Measurements from ENCODE around the gene NUDT15. TPM values are rescaled to one million over a fixed set of nuclear protein-coding genes. Genes with fewer than 3 reads are reported as not detected.

The NUDT15 gene
- total RNA-seq, 2 donors from 2014 or later, result 11.7 to 26.9 TPM

DNA sequence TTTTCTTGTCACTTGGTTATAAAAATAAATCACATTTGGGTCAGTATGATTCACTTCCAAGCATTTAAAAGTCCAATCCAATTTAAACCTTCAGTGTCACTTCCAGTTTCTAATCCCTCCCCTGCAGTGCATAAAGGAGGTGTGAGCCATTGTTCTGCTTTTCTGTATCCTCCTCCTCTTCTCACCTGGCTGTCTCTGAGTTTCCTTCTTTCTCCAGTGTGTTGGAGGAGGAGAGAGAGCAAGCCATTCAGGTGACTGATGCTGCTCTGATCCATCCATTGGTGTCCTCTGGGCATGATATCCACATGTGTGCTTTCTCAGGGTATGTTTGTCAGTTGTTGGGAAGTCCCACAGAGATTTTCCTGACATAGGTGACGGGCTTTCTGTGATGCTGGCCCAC lies 1.2 kb downstream of the NUDT15 start:
- Histone ChIP-seq H3K4me3 (no peak overlapping the region), H3K27ac (peak overlapping the region; percentile 96), H3K4me1 (replicated peaks) (no peaks in the 10 kb centered on the region), H3K27me3 (replicated peaks; ENCODE audit: insufficient read depth) (no peaks in the 10 kb centered on the region), H3K9me3 (no peaks in the 10 kb centered on the region), H3K36me3 (no peaks in the 10 kb centered on the region)
- WGBS, result 73% methylated on average over 1 of the region's 1 CpG
- DNase-seq (ENCODE audit: low spot score), result no peak
- intact Hi-C loops (cut with DNase I), result loop anchor here (5.0 kb wide), 2 partner anchors 194 to 264 kb away; partner anchors contain the start of genes ITM2B and RB1
- no peak for TF ChIP-seq POLR2AphosphoS5 (IDR thresholded peaks at IDR 0.05)
- TF ChIP-seq, protein P1, sequence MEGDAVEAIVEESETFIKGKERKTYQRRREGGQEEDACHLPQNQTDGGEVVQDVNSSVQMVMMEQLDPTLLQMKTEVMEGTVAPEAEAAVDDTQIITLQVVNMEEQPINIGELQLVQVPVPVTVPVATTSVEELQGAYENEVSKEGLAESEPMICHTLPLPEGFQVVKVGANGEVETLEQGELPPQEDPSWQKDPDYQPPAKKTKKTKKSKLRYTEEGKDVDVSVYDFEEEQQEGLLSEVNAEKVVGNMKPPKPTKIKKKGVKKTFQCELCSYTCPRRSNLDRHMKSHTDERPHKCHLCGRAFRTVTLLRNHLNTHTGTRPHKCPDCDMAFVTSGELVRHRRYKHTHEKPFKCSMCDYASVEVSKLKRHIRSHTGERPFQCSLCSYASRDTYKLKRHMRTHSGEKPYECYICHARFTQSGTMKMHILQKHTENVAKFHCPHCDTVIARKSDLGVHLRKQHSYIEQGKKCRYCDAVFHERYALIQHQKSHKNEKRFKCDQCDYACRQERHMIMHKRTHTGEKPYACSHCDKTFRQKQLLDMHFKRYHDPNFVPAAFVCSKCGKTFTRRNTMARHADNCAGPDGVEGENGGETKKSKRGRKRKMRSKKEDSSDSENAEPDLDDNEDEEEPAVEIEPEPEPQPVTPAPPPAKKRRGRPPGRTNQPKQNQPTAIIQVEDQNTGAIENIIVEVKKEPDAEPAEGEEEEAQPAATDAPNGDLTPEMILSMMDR (IDR thresholded peaks at IDR 0.05), result no peak
- TF ChIP-seq POLR2A (IDR thresholded peaks at IDR 0.05), result no peak

DNA sequence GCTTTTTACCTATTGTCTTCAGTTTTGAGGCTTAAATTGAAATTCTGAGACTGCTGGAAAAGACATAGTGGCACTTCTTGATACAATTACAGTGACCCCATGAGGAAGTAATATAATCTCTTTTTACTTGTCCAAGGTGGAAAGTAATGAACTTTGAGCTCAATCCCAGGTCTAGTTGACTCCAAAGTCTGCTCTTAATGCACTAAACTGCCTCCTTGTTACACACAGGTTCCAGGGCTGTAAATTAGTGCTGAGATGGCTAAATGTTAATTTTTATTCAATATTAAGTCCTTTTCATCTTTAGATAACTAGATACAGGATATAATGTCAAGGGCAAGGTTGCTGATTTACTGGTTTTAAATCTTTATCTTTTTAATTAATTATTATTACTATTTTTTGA lies 2.5 kb downstream of the NUDT15 start:
- no peak for DNase-seq (ENCODE audit: low spot score)
- H3K4me1 ChIP-seq (replicated peaks), result no peaks in the 10 kb centered on the region
- H3K9me3 ChIP-seq, result no peaks in the 10 kb centered on the region
- no peaks in the 10 kb centered on the region for H3K27me3 ChIP-seq (replicated peaks; ENCODE audit: insufficient read depth)
- intact Hi-C loops (cut with DNase I), result no loop called here
- no peak overlapping the region for H3K4me3 ChIP-seq
- H3K36me3 ChIP-seq, result no peaks in the 10 kb centered on the region
- TF ChIP-seq POLR2A (IDR thresholded peaks at IDR 0.05) (no peak), POLR2AphosphoS5 (IDR thresholded peaks at IDR 0.05) (no peak)
- TF ChIP-seq, protein P1 (IDR thresholded peaks at IDR 0.05), result no peak
- H3K27ac ChIP-seq, result no peak overlapping the region

DNA sequence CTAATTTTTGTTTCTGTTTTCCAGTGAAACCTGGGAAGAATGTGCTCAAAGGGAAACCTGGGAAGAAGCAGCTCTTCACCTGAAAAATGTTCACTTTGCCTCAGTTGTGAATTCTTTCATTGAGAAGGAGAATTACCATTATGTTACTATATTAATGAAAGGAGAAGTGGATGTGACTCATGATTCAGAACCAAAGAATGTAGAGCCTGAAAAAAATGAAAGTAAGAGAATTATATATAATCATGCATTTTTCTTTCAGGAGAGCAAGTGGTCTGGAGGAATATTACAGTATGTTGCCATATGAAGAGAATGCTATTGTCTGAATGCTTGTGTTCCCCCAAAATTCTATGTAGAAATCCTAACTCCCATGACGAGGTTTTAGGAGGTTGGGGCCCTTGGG lies 3.4 kb downstream of the NUDT15 start:
- Histone ChIP-seq H3K27me3 (replicated peaks; ENCODE audit: insufficient read depth) (no peaks in the 10 kb centered on the region), H3K4me1 (replicated peaks) (no peaks in the 10 kb centered on the region), H3K9me3 (no peaks in the 10 kb centered on the region), H3K36me3 (no peaks in the 10 kb centered on the region), H3K27ac (no peak overlapping the region), H3K4me3 (no peak overlapping the region)
- no peak for DNase-seq (ENCODE audit: low spot score)
- 89% methylated on average over 1 of the region's 1 CpG for WGBS
- TF ChIP-seq POLR2A (IDR thresholded peaks at IDR 0.05) (no peak), POLR2AphosphoS5 (IDR thresholded peaks at IDR 0.05) (no peak)
- TF ChIP-seq, protein P1 (IDR thresholded peaks at IDR 0.05), result no peak
- intact Hi-C loops (cut with DNase I), result no loop called here

DNA sequence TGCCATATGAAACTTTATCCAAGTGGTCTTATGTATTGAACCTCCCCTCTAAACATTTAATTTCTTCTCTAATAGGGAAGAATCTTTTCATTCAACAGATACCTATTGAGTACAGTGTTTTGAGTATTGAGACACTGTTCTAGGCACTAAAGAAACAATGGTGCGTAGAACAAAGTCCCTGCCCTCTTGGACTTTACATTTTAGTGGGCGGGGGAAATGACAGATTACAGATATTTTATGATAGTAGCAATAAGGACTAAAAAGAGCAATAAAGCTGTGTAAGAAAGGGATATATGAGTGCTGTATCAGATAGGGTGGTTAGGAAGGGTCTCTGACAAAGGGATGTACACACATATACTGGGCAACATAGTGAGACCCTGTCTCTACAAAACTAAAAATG lies 5.4 kb downstream of the NUDT15 start:
- Histone ChIP-seq H3K27me3 (replicated peaks; ENCODE audit: insufficient read depth) (no peaks in the 10 kb centered on the region), H3K36me3 (no peaks in the 10 kb centered on the region), H3K4me1 (replicated peaks) (no peaks in the 10 kb centered on the region), H3K27ac (no peak overlapping the region), H3K4me3 (no peak overlapping the region), H3K9me3 (no peaks in the 10 kb centered on the region)
- TF ChIP-seq, protein P1 (IDR thresholded peaks at IDR 0.05), result no peak
- TF ChIP-seq POLR2A (IDR thresholded peaks at IDR 0.05), result no peak
- no peak for TF ChIP-seq POLR2AphosphoS5 (IDR thresholded peaks at IDR 0.05)
- DNase-seq (ENCODE audit: low spot score), result no peak
- 97% methylated on average over 2 of the region's 2 CpGs for WGBS
- intact Hi-C loops (cut with DNase I), result no loop called here

DNA sequence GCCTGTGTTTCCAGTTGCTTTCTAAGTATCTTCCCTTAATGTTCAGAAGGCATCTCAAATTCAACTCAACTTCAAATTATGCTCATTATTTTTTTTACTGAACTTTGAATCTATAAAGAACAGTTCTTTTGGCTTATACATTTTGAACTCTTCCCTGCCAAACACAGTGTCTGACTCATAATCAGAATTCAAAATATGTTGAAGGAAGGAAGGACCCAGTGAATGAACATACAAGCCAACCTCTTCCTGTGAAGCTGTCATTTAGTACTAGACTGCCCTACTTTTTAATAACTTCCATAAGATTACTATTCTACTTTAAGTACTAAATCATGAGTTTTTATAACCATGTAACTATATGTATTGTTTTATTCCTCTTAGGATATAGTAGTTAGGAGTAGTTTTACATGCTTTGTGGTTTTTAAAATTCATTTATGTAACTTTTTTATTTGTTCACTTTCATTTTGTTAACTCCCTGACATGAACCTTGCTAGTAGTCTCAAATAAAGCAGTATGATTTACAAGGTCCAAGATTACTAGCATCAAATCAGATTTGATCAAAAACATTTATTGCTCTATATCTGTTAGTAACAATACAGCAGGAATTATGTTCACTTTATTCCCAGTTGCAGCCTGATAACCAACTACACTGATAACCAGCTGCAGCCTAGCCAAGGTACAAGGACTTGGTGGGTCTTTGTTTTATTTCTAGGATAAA lies 6.4 kb downstream of the NUDT15 start:
- Histone ChIP-seq H3K9me3 (no peaks in the 10 kb centered on the region), H3K27me3 (replicated peaks; ENCODE audit: insufficient read depth) (no peaks in the 10 kb centered on the region), H3K27ac (no peak overlapping the region), H3K4me1 (replicated peaks) (no peaks in the 10 kb centered on the region), H3K4me3 (no peak overlapping the region), H3K36me3 (no peaks in the 10 kb centered on the region)
- no peak for DNase-seq (ENCODE audit: low spot score)
- TF ChIP-seq POLR2A (IDR thresholded peaks at IDR 0.05) (no peak), POLR2AphosphoS5 (IDR thresholded peaks at IDR 0.05) (no peak)
- TF ChIP-seq, protein P1 (IDR thresholded peaks at IDR 0.05), result no peak
- intact Hi-C loops (cut with DNase I), result no loop called here

All from prostate gland (tissue), 2 donors.